HEK293T (cell line): ENCODE measurements around the gene L3MBTL4.

Experiments used
- CTCF ChIA-PET: fragments of 350-600 bp; formaldehyde crosslinking; extraction: SDS; loops from one replicate; lab custom pipeline; 2021; ENCODE audit warnings: antibody characterized with exemption, inconsistent platforms; lab: Yijun Ruan, JAX
- POLR2A ChIA-PET: fragments of 350-600 bp; formaldehyde crosslinking; extraction: SDS; loops from one replicate; lab custom pipeline; 2020; ENCODE audit warnings: antibody characterized with exemption, inconsistent platforms; lab: Yijun Ruan, JAX
- DNase-seq: peaks from one replicate; pipeline ENCODE4 v3.0.0; 2012; ENCODE audit warnings: mixed read lengths; ENCODE audit errors: extremely low spot score
- ARNT ChIP-seq: fragments of 450-650 bp; IDR thresholded peaks from 2 replicates; pipeline ENCODE4 v1.6.1; 2017; ENCODE audit warnings: mild to moderate bottlenecking
- BHLHE40 ChIP-seq: fragments of 450-650 bp; IDR thresholded peaks from 2 replicates; pipeline ENCODE4 v1.6.1; 2016; ENCODE audit warnings: mild to moderate bottlenecking, moderate library complexity, borderline replicate concordance
- CTBP1 ChIP-seq: fragments of 450-650 bp; IDR thresholded peaks from 2 replicates; pipeline ENCODE4 v1.6.1; 2016; ENCODE audit warnings: borderline replicate concordance
- ELF4 ChIP-seq: fragments of 450-650 bp; IDR thresholded peaks from 2 replicates; pipeline ENCODE4 v1.6.1; 2017; ENCODE audit warnings: antibody characterized with exemption
- FOXA1 ChIP-seq: fragments of 450-650 bp; IDR thresholded peaks from 2 replicates; pipeline ENCODE4 v1.6.1; 2016; ENCODE audit warnings: mild to moderate bottlenecking
- FOXK2 ChIP-seq: fragments of 450-650 bp; IDR thresholded peaks from 2 replicates; pipeline ENCODE4 v1.6.1; 2016; ENCODE audit warnings: mild to moderate bottlenecking
- FOXM1 ChIP-seq: fragments of 450-650 bp; IDR thresholded peaks from 2 replicates; pipeline ENCODE4 v1.6.1; 2017; ENCODE audit warnings: mild to moderate bottlenecking, borderline replicate concordance
- HDGF ChIP-seq: fragments of 450-650 bp; IDR thresholded peaks from 2 replicates; pipeline ENCODE4 v1.6.1; 2017; ENCODE audit warnings: antibody characterized with exemption, borderline replicate concordance
- L3MBTL2 ChIP-seq: fragments of 450-650 bp; conservative IDR thresholded peaks from 2 replicates; pipeline ENCODE4 v1.6.1; 2016; ENCODE audit warnings: mild to moderate bottlenecking
- LEF1 ChIP-seq: fragments of 450-650 bp; IDR thresholded peaks from 2 replicates; pipeline ENCODE4 v1.6.1; 2017; ENCODE audit warnings: mild to moderate bottlenecking, borderline replicate concordance
- NFRKB ChIP-seq: fragments of 450-650 bp; IDR thresholded peaks from 2 replicates; pipeline ENCODE4 v1.6.1; 2016; ENCODE audit warnings: mild to moderate bottlenecking, moderate library complexity
- PKNOX1 ChIP-seq: fragments of 450-650 bp; IDR thresholded peaks from 2 replicates; pipeline ENCODE4 v1.6.1; 2016
- SP1 ChIP-seq: fragments of 450-650 bp; IDR thresholded peaks from 2 replicates; pipeline ENCODE4 v1.6.1; 2017
- SUZ12 ChIP-seq: fragments of 450-650 bp; IDR thresholded peaks from 2 replicates; pipeline ENCODE4 v1.6.1; 2016; ENCODE audit warnings: mild to moderate bottlenecking
- TARDBP ChIP-seq: fragments of 450-650 bp; IDR thresholded peaks from 2 replicates; pipeline ENCODE4 v1.6.1; 2016
- ZNF384 ChIP-seq: fragments of 450-650 bp; IDR thresholded peaks from 2 replicates; pipeline ENCODE4 v1.6.1; 2016

The L3MBTL4 gene

GRCh38 chr18:5914016-5914415, 500.7 kb downstream of the L3MBTL4 start:
- POLR2A ChIA-PET, result no interaction called here
- CTCF ChIA-PET, result interaction anchor here (1.0 kb wide), 1 partner anchor 24 kb away, joined by 4 read pairs; no protein-coding TSS in a partner anchor
- no peak for TF ChIP-seq SP1
- TF ChIP-seq ZNF384, result no peak
- TF ChIP-seq BHLHE40, result no peak
- TF ChIP-seq CTBP1, result no peak
- TF ChIP-seq ELF4, result no peak
- TF ChIP-seq ARNT, result no peak
- no peak for TF ChIP-seq FOXM1
- TF ChIP-seq FOXA1, result no peak
- TF ChIP-seq NFRKB, result no peak
- TF ChIP-seq SUZ12, result no peak
- TF ChIP-seq FOXK2, result no peak
- no peak for TF ChIP-seq TARDBP
- TF ChIP-seq HDGF, result no peak
- no peak for TF ChIP-seq LEF1
- TF ChIP-seq L3MBTL2, result no peak
- no peak for TF ChIP-seq PKNOX1
- DNase-seq, result no peak

GRCh38 chr18:5912566-5912965, 502.1 kb downstream of the L3MBTL4 start:
- POLR2A ChIA-PET, result no interaction called here
- DNase-seq, result no peak
- TF ChIP-seq SP1 (no peak), FOXK2 (no peak), FOXM1 (no peak), LEF1 (no peak), ARNT (no peak), NFRKB (no peak), HDGF (no peak)
- CTCF ChIA-PET, result no interaction called here

- CTCF ChIA-PET, result no interaction called here
- POLR2A ChIA-PET, result no interaction called here
- no peak for DNase-seq
- TF ChIP-seq FOXM1 (no peak), ZNF384 (no peak), L3MBTL2 (no peak), HDGF (no peak), SP1 (no peak), BHLHE40 (no peak)
These were observed 505.6 kb downstream of the L3MBTL4 start for GRCh38 chr18:5909125-5909524.
